Measurements from ENCODE around the gene METTL15. TPM values are rescaled to one million over a fixed set of nuclear protein-coding genes. Genes with fewer than 3 reads are reported as not detected.

The METTL15 gene
- total RNA-seq, 3 donors from 2014 or later, result 9.8 to 30.3 (median 16.4) TPM

GRCh38 chr11:28104984-28105383 is 3.2 kb upstream of the METTL15 start:
- intact Hi-C loops (cut with DNase I; ENCODE audit: low total_unique reads), result no loop called here

GRCh38 chr11:28105869-28106268 is 2.3 kb upstream of the METTL15 start:
- TF ChIP-seq POLR2AphosphoS5 (IDR thresholded peaks at IDR 0.05) (no peak), POLR2A (IDR thresholded peaks at IDR 0.05) (no peak)
- TF ChIP-seq, protein P1, sequence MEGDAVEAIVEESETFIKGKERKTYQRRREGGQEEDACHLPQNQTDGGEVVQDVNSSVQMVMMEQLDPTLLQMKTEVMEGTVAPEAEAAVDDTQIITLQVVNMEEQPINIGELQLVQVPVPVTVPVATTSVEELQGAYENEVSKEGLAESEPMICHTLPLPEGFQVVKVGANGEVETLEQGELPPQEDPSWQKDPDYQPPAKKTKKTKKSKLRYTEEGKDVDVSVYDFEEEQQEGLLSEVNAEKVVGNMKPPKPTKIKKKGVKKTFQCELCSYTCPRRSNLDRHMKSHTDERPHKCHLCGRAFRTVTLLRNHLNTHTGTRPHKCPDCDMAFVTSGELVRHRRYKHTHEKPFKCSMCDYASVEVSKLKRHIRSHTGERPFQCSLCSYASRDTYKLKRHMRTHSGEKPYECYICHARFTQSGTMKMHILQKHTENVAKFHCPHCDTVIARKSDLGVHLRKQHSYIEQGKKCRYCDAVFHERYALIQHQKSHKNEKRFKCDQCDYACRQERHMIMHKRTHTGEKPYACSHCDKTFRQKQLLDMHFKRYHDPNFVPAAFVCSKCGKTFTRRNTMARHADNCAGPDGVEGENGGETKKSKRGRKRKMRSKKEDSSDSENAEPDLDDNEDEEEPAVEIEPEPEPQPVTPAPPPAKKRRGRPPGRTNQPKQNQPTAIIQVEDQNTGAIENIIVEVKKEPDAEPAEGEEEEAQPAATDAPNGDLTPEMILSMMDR (IDR thresholded peaks at IDR 0.05), result no peak
- intact Hi-C loops (cut with DNase I; ENCODE audit: low total_unique reads), result no loop called here
- Histone ChIP-seq H3K4me1 (peaks cover 0 to 16% of the 10 kb centered on the region in 2 donors), H3K27me3 (no peaks in the 10 kb centered on the region), H3K36me3 (no peaks in the 10 kb centered on the region), H3K9me3 (no peaks in the 10 kb centered on the region), H3K4me3 (no peak overlapping the region), H3K27ac (no peak overlapping the region)
- DNase-seq (ENCODE audit: low spot score in 2 of 2), result no peak

More at GRCh38 chr11:28104984-28105383, 3.2 kb upstream of the METTL15 start:
- no peaks in the 10 kb centered on the region for H3K27me3 ChIP-seq
- no peak for DNase-seq (ENCODE audit: low spot score in 2 of 2)
- no peak overlapping the region for H3K4me3 ChIP-seq
- no peak for TF ChIP-seq POLR2AphosphoS5 (IDR thresholded peaks at IDR 0.05)
- TF ChIP-seq POLR2A (IDR thresholded peaks at IDR 0.05), result no peak
- TF ChIP-seq, protein P1 (IDR thresholded peaks at IDR 0.05), result no peak
- no peaks in the 10 kb centered on the region for H3K9me3 ChIP-seq
- no peaks in the 10 kb centered on the region for H3K36me3 ChIP-seq
- peaks cover 0 to 14% of the 10 kb centered on the region in 2 donors for H3K4me1 ChIP-seq
- H3K27ac ChIP-seq, result no peak overlapping the region

GRCh38 chr11:28106353-28107043 is 1.7 kb upstream of the METTL15 start:
- intact Hi-C loops (cut with DNase I; ENCODE audit: low total_unique reads), result no loop called here

GRCh38 chr11:28107191-28107749 is 918 bp upstream of the METTL15 start:
- TF ChIP-seq, protein P1 (IDR thresholded peaks at IDR 0.05), result no peak
- TF ChIP-seq POLR2A (IDR thresholded peaks at IDR 0.05) (no peak), POLR2AphosphoS5 (IDR thresholded peaks at IDR 0.05) (no peak)
- no peaks in the 10 kb centered on the region for H3K27me3 ChIP-seq
- peak overlapping the region; percentile 59 to 70 (median 60) for H3K4me3 ChIP-seq
- DNase-seq (ENCODE audit: low spot score in 2 of 2), result no peak
- peak overlapping the region; percentile 87 to 94 for H3K27ac ChIP-seq
- intact Hi-C loops (cut with DNase I; ENCODE audit: low total_unique reads), result no loop called here
- peaks cover 0 to 25% of the 10 kb centered on the region in 2 donors for H3K4me1 ChIP-seq
- no peaks in the 10 kb centered on the region for H3K9me3 ChIP-seq
- no peaks in the 10 kb centered on the region for H3K36me3 ChIP-seq

More at GRCh38 chr11:28106353-28107043, 1.7 kb upstream of the METTL15 start:
- TF ChIP-seq POLR2A (IDR thresholded peaks at IDR 0.05) (no peak), POLR2AphosphoS5 (IDR thresholded peaks at IDR 0.05) (no peak)
- TF ChIP-seq, protein P1 (IDR thresholded peaks at IDR 0.05), result no peak
- H3K4me3 ChIP-seq, result no peak overlapping the region
- no peaks in the 10 kb centered on the region for H3K36me3 ChIP-seq
- H3K9me3 ChIP-seq, result no peaks in the 10 kb centered on the region
- no peaks in the 10 kb centered on the region for H3K27me3 ChIP-seq
- DNase-seq (ENCODE audit: low spot score in 2 of 2), result no peak
- no peak overlapping the region for H3K27ac ChIP-seq
- H3K4me1 ChIP-seq, result peaks cover 0 to 22% of the 10 kb centered on the region in 2 donors

DNA sequence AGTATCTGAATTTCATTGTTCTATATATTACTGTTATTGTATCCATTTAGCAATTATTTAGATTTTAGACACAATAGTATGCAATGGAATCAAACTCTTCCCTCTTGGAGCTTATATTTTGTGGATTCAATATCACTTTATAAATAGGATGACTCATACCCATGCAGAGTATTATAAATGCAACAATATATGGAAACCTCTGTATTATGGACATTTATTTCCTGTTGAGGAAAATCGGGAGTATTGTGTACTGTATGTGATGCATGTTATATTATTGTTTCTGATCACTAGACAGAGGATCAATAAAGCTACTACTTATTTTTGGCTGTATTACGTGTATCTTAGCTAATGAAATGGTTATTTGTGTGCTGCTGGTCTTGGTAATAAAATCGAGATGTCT is 770 bp downstream of the METTL15 start:
- Histone ChIP-seq H3K4me1 (peaks cover 0 to 25% of the 10 kb centered on the region in 2 donors), H3K4me3 (peak overlapping the region in 2 of 3 donors; percentile 59 to 70), H3K9me3 (no peaks in the 10 kb centered on the region), H3K27ac (peak overlapping the region in 1 of 2 donors; percentile 94), H3K27me3 (no peaks in the 10 kb centered on the region), H3K36me3 (no peaks in the 10 kb centered on the region)
- intact Hi-C loops (cut with DNase I; ENCODE audit: low total_unique reads), result no loop called here
- no peak for DNase-seq (ENCODE audit: low spot score in 2 of 2)
- TF ChIP-seq POLR2A (IDR thresholded peaks at IDR 0.05) (no peak), POLR2AphosphoS5 (IDR thresholded peaks at IDR 0.05) (no peak)
- TF ChIP-seq, protein P1 (IDR thresholded peaks at IDR 0.05), result no peak

Measured in breast epithelium (tissue), 4 donors.